ENCODE data around the gene NOTUM.
"Not testable (repeated sequence)": the region's sequence is repeated elsewhere in the genome, so short reads cannot be mapped to it uniquely, and the experiment has no call there.

The NOTUM gene

DNA sequence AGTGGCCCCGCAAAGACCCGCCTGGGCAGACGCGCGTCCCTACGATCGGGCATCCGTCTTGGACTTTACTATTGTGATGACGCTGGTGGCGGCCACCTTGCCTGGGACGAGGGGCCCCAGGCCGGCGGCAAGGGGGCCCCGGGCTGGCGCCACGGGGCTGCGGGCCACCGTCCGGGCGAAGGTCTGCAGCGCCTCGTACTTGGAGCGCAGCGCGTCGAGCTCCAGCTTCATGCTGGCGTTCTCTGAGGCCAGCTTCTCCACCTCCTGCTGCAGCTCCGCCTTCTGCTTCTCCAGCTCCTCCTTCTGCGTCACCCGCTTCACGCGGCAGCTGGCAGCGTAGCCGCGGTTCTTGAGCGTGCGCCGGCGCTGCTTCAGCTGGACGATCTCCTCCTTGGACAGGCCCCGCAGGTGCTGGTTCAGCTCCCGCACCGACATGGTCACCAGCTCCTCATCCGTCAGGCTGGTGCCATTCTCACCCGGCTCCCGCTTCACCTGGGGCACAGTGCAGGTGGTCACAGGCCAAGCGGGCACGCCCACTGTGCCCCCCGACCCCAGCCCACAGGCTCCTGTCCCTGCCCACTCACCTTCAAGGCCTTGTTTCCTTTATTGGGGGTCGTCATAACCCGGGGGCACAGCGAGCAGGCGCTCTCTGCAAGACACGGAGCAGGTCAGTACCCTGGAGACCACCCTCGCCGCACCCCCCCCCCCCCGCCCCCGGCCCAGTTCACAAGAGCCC lies 38.3 kb downstream of the NOTUM start:
- no peak for FAIRE-seq

GRCh38 chr17:81921996-81922565 lies 38.9 kb downstream of the NOTUM start:
- no peak for FAIRE-seq

- FAIRE-seq, result no peak
Measured at GRCh38 chr17:81921537-81921862, 39.5 kb downstream of the NOTUM start.

DNA sequence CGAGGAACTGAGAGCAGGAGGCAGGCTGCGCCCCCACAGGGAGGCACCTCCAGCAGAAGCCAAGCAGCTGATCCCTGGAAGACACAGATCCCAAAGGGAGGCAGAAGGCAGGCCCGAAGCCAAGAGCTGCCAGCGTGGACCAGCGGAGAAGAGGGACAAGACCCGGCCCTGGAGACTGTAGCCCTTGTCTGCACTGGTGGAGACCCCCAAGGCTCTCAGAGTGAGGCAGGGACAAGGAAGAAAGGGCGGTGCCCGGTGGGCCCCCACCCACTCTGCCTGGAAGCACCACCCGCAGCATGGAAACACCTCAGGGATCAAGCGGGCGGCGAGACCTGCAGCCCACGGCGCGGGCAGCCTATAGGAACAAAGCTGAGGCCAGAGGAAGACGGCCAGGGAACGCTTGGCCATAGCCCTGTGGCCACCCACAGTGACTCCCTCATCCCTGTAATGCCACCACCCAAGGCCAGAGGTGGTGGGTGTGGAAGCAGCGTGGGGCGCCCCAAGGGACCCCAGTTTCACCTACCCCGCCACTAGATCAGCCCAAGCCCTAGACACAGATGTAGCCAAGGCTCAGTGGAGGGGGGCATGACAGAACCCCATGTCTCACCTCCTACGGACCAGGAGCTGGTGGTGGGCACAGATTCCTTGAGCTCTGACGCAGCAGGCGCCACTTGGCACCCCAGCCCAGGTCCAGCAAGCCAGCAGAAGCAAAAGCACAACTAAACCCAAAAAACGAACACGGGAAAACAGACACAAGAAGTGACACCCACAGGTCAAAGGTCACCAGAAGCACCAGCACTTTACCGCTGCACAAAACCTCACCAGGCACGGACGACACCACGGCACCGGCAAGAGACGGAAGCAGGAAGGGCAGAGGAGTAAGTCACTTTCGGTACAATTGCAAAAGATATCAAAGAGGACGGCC lies 40.1 kb downstream of the NOTUM start:
- no peak for FAIRE-seq

DNA sequence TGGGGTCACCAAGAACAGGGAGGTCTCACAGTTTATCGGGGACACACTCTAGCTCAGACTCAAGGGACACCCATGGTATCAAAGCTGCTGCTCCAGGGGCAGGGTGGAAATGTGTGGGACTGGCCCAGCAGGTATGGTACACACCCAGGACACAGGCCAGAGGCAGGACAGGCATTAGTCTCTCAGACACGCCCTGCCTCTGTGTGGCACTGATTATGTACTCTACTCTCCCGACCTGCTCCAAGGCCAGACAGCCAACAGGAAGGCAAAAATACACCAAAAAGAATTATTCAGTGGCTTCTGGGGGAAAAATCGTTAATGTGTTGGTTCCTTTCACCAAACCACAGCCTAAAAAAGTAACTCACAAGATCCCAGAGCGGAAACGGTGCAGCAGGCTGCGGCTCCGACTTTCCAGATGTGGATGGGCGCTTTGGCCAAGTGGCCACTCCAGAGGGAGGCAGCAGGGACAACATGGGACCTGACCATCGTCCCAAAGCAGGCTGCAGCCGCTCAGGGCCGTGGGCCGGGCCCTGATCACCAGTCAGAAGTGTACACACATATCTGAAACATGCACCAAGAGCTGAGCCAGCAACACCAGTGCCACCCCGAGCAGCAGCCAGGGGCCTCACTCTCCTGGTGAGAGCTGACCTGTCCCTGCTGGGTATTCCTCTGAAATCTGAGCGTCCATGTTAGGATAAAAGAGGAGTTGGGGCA lies 42.0 kb downstream of the NOTUM start:
- FAIRE-seq, result no peak

GRCh38 chr17:81918333-81918669 lies 42.7 kb downstream of the NOTUM start:
- not testable (repeated sequence) for FAIRE-seq

DNA sequence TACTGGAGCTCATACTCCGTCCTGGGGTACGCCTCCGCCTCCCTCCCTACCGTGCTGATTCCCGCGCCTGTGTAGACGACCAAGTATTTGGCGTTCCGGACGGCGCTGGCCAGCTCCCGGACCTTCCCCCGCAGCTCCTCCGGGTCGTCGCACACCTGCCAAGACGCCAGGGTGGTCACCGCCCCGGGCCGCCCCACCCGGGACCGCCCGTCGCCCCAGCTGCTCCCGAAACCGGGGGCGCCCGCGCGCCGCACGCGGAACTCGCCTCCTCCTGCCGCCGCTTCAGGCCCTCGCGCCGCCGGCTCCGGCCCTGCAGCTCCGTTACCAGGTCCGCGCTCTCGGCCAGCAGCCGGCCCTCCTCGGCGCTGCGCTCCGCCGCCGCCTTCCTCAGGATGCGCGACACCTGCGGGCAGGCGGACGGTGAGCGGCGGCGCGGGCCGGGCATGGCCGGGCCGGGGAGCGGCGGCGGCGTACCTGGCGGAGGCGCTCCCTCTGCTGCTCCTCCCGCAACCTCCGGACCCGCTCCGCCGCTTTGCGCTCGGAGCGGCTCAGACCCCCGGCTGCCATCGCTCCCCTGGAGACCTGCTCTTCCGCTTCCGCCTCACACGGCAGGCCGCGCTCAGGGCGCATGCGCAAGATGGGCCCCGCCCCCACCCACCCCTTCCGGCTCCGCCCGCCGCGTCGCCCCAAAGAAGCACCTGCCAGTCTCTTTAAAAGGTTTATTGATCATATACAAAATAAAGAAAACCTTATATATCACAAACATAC lies 43.2 kb downstream of the NOTUM start, which contains the start of gene SIRT7:
Gene SIRT7, minus strand, starts transcription at position 612 of the 768 bp plus-strand sequence. Its CDS starts 45 bp downstream, at position 567.
- no peak for FAIRE-seq

DNA sequence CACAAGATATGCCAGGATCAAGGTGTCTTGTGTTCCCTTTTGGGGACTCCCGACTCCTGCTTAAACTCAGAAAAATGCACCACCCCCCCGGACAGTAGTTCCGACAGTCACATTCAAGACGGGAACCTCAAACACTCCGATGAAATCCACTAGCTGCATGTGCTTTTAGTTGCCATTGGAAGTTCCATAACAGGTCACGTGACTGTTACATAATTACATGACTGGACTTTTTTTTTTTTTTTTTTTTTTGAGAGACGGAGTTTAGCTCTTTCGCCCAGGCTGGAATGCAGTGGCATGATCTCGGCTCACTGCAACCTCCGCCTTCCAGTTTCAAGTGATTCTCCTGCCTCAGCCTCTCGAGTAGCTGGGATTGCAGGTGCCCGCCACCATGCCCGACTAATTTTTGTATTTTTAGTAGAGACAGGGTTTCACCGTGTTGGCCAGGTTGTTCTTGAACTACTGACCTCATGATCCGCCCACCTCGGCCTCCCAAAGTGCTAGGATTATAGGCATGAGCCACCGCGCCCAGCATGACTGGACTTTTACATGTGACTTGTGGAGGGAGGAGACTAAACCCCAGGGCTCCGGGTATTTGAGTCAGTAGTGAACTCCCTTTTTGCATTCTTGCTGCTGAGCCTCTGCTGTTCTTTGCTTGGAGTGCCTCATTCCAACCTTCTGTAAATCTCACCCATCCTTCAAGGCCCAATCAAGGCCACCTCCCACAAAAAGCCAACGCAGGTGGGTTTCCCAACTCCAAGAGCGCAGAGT lies 44.6 kb downstream of the NOTUM start:
- FAIRE-seq, result no peak

- no peak for FAIRE-seq
Measured at GRCh38 chr17:81915331-81915730, 45.7 kb downstream of the NOTUM start.

DNA sequence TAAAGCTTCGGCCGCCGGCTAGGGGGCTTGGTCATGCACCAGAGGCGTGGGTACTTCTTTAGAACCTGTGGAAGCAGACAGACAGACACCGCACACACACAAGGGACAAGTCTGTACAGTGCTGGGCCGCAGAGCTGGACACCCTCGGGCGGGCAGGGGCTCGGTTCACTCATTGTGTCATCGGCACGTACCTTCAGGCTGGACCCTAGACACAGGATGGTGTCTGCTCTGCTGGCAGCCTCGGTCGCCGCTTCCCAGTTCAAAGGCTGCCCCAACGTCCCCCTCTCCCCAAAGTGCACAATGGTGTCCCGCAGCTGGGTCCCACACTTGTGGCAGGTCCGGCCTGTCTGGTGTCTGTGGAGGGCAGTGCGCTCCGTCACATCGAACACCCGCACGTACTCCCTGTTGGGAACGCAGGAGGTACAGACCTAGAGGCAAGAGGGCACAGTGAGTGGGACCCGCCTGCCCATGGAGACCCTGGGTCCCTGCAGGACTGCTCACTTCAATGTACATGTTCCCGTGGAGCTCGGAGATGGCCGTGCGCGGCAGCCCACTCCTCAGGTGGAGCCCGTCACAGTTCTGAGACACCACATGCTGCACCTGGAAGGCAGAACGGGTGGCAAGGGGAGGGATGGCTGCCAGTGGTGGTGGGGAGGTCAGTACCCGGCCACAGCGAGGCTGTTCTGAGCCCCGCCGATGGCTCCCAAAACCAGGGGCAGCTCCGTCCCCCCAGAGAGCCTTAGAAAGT lies 46.7 kb downstream of the NOTUM start:
- no peak for FAIRE-seq

- no peak for FAIRE-seq
Measured at GRCh38 chr17:81913394-81914102, 47.4 kb downstream of the NOTUM start.

DNA sequence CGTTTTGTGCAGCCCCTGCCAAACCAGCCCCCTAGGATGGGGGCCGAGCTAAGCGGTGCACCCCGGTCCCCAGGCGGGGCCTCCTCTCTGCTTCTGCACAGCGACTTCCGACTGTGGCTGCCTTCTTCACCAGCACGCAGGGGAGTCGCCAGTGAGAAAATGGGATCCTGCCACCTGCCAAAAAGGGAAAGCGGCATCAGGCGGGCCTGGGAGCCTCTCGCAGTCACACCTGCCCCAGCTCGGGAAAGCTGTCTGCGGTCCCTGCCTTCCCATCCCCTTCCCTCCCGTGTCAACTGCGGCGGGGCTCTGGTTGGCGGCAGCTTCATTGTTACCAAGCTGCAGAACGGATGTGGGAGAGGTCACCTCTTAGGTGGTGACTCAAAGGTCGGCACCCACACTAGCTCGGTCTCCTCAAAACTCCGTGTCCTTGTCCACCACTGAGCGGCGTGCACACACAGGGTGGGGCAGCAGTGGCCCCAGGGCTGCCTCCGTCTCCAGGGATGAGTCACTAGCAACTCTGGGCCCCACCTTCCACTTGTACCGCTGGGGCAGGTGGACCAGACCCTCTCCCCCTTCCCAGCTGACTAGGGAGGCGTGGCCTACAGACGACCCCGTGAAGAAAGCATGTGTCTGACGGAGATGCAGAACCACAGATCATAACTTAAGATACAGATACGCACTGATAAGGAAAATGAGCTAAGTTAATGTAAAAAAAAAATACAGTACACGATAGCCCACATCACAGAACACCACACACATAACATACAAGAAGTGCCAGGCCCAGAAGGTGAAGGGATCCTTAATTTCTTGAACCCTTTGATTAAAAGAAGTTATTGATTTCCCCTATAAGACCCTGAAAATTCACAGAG lies 48.3 kb downstream of the NOTUM start:
- no peak for FAIRE-seq

GRCh38 chr17:81911969-81912368 lies 49.0 kb downstream of the NOTUM start:
- no peak for FAIRE-seq

- no peak for FAIRE-seq
Measured at GRCh38 chr17:81911277-81911961, 49.6 kb downstream of the NOTUM start, which contains the start of gene PCYT2. Gene PCYT2, minus strand, starts transcription at chr17:81911399. Its CDS starts 44 bp downstream, at chr17:81911355.

GRCh38 chr17:81910840-81911276 lies 50.1 kb downstream of the NOTUM start:
- FAIRE-seq, result no peak

GRCh38 chr17:81909966-81910839 lies 50.8 kb downstream of the NOTUM start:
- FAIRE-seq, result no peak

DNA sequence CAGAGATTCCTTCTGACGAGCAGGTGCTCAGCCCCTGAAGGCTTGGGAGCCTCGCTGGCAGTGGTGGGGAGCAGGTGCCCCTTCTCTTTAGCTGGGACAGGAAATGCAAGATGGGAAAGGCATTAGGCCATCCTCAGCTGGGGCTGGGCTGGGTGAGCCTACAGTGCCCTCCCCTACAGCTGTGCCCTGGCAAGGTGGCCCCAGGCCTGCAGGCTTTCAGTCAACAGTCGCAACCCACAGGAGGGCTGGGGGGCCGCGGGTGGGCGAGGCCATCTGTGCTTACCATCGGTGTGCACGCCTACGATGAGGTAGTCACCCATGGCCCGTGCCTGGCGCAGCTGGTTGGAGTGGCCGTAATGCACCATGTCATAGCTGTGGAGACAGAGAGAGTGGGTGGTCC lies 51.8 kb downstream of the NOTUM start:
- FAIRE-seq, result no peak

Data from colon (tissue), 2 donors.